Smooth muscle cell of the umbilical artery (primary cell): ENCODE data around the gene NKX6-2. TPM values are rescaled to one million over a fixed set of nuclear protein-coding genes. Genes with fewer than 3 reads are reported as not detected.

Source experiments
- total RNA-seq: library from RNA; depleted of rRNA; stranded (reverse); fragments of >200 nt; gene quantifications from 2 replicates; pipeline ENCODE4 v1.2.3, GENCODE V29; 2014

NKX6-2 gene
- total RNA-seq, result not detected in 2 replicates

DNA sequence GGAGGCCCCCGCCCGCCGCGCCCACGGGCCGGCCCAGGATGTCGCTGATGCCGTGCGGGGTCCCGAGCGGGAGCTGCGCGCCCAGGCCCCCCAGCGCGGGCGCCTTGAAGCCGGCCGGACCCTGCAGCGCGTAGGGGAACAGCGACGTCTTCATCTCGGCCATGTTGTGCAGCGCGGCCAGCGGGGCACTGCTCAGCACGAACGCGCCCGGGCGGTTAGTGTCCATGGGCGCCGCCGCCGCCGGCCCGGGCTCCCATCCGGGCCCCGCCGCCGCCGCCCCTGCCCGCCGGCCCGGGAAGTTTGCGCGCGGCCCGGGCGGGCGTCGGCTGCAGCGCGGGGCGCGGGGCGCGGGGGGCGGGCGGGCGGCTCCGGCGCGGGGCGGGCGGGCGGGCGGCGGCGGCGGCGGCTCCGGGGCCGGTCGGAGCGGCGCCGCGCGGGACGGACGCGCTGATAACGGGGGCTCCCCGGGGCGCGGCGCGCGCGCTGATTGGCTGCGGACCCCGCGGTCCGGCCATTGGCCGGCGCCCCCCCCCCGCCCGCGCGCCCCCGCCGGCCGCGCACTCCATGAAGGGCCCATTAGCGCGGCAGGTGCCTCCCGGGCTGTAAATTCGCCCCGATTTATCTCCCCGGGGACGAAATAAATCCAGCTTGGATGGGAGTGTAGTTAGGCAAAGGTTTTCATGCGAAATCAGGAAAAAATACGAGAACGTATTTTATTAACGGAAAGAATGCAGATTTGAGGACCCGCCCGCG lies at the start of gene NKX6-2:
Gene NKX6-2, minus strand, starts transcription at position 425 of the 753 bp plus-strand sequence. Its CDS starts 199 bp downstream, at position 226.

Other genes starting within 250 kb of the NKX6-2 start
- gene INPP5A, start 248.4 kb downstream of the NKX6-2 start, total RNA-seq, result 34.7 and 37.8 TPM in 2 replicates
- 1.2 and 2.2 TPM in 2 replicates for gene CFAP46, start 156.4 kb upstream of the NKX6-2 start, total RNA-seq